GM12878 (cell line): ENCODE results near the gene SLC15A4. TPM values are rescaled to one million over a fixed set of nuclear protein-coding genes. Genes with fewer than 3 reads are reported as not detected.

ENCODE experiments used
- BHLHE40 ChIP-seq, 2 experiments: fragments of 450-650 bp in 1 of 2; IDR thresholded peaks; 2 replicates each; pipeline ENCODE4 v1.6.1; 2011 to 2017; ENCODE audit warnings: low read depth in 2 of 2, borderline replicate concordance in 1 of 2, improper control_type of control experiment in 1 of 2, low read length in 1 of 2, mild to moderate bottlenecking in 1 of 2
- BRCA1 ChIP-seq: IDR thresholded peaks from 2 replicates; pipeline ENCODE4 v1.6.1; 2011; ENCODE audit warnings: low read depth, low read length, improper control_type of control experiment
- CBX5 ChIP-seq: sonication (generic); IDR thresholded peaks from 2 replicates; pipeline ENCODE4 v1.6.1; 2016; ENCODE audit warnings: low read depth, moderate library complexity, mild to moderate bottlenecking, inconsistent platforms
- CEBPB ChIP-seq, 2 experiments: fragments of 150-350 bp in 1 of 2; IDR thresholded peaks; 2 replicates each; pipeline ENCODE4 v1.6.1; 2012 to 2014; ENCODE audit warnings: low read depth in 2 of 2, low read length in 2 of 2, borderline replicate concordance in 1 of 2, inconsistent platforms in 1 of 2
- E2F8 ChIP-seq: fragments of 450-650 bp; IDR thresholded peaks from 2 replicates; pipeline ENCODE4 v1.6.1; 2018; ENCODE audit warnings: mild to moderate bottlenecking, low read depth, moderate library complexity; ENCODE audit not compliant: partially characterized antibody
- EED ChIP-seq: sonication (generic); IDR thresholded peaks from 2 replicates; pipeline ENCODE4 v1.6.1; 2016; ENCODE audit warnings: antibody characterized with exemption, low read depth
- ETV6 ChIP-seq, 2 experiments: fragments of 450-650 bp in 1 of 2; IDR thresholded peaks in 1 of 2; conservative IDR thresholded peaks in 1 of 2; 2 replicates each; pipeline ENCODE4 v1.6.1; 2014; ENCODE audit warnings: antibody characterized with exemption in 1 of 2, borderline replicate concordance in 1 of 2, low read depth in 1 of 2, mild to moderate bottlenecking in 1 of 2, moderate library complexity in 1 of 2
- HDAC6 ChIP-seq: fragments of 200-600 bp; sonication (generic); IDR thresholded peaks from one replicate; pipeline ENCODE4 v1.8.0; 2017; ENCODE audit warnings: antibody characterized with exemption; ENCODE audit not compliant: unreplicated experiment
- HDGF ChIP-seq: fragments of 450-650 bp; IDR thresholded peaks from 2 replicates; pipeline ENCODE4 v1.6.1; 2016; ENCODE audit warnings: antibody characterized with exemption
- JUND ChIP-seq: IDR thresholded peaks from 2 replicates; pipeline ENCODE4 v1.6.1; 2012; ENCODE audit warnings: low read depth, mild to moderate bottlenecking, low read length, improper control_type of control experiment, moderate library complexity
- KDM1A ChIP-seq: fragments of 200-600 bp; sonication (generic); IDR thresholded peaks from 2 replicates; pipeline ENCODE4 v1.6.1; 2016; ENCODE audit warnings: borderline replicate concordance
- MLLT1 ChIP-seq: fragments of 450-650 bp; IDR thresholded peaks from 2 replicates; pipeline ENCODE4 v1.6.1; 2016; ENCODE audit warnings: mild to moderate bottlenecking
- NR2F1 ChIP-seq: fragments of 450-650 bp; conservative IDR thresholded peaks from 2 replicates; pipeline ENCODE4 v1.6.1; 2017; ENCODE audit warnings: mild to moderate bottlenecking
- NRF1 ChIP-seq: conservative IDR thresholded peaks from 2 replicates; pipeline ENCODE4 v1.6.1; 2011; ENCODE audit warnings: mild to moderate bottlenecking, low read depth, low read length, improper control_type of control experiment
- RUNX3 ChIP-seq: IDR thresholded peaks from 2 replicates; pipeline ENCODE4 v1.6.1; 2012; ENCODE audit warnings: low read length, inconsistent platforms
- SMAD1 ChIP-seq: fragments of 450-650 bp; IDR thresholded peaks from 2 replicates; pipeline ENCODE4 v1.6.1; 2018; ENCODE audit warnings: mild to moderate bottlenecking, low read depth; ENCODE audit not compliant: partially characterized antibody
- SMC3 ChIP-seq: IDR thresholded peaks from 2 replicates; pipeline ENCODE4 v1.6.1; 2011; ENCODE audit warnings: low read length, improper control_type of control experiment, borderline replicate concordance
- STAT3 ChIP-seq: IDR thresholded peaks from 2 replicates; pipeline ENCODE4 v1.6.1; 2011; ENCODE audit warnings: low read depth, low read length, improper control_type of control experiment
- TBL1XR1 ChIP-seq: IDR thresholded peaks from 2 replicates; pipeline ENCODE4 v1.6.1; 2012; ENCODE audit warnings: low read depth, low read length, improper control_type of control experiment
- YBX1 ChIP-seq: fragments of 450-650 bp; IDR thresholded peaks from 2 replicates; pipeline ENCODE4 v1.6.1; 2016; ENCODE audit warnings: antibody characterized with exemption
- ZBED1 ChIP-seq: IDR thresholded peaks from 2 replicates; pipeline ENCODE4 v1.6.1; 2016; ENCODE audit warnings: borderline replicate concordance
- ZNF217 ChIP-seq: fragments of 450-650 bp; IDR thresholded peaks from 2 replicates; pipeline ENCODE4 v1.6.1; 2017; ENCODE audit warnings: antibody characterized with exemption, mild to moderate bottlenecking
- ZNF622 ChIP-seq: fragments of 450-650 bp; IDR thresholded peaks from 2 replicates; pipeline ENCODE4 v1.6.1; 2017; ENCODE audit warnings: mild to moderate bottlenecking, inconsistent platforms
- ZZZ3 ChIP-seq: IDR thresholded peaks from 2 replicates; pipeline ENCODE4 v1.6.1; 2011; ENCODE audit warnings: low read depth; ENCODE audit not compliant: control insufficient read depth, insufficient read length
- polyA plus RNA-seq, 11 experiments: library from polyadenylated mRNA; depleted of rRNA in 4 of 11; unstranded in 6 of 11; stranded (reverse) in 5 of 11; fragments of >200 nt; fragmentation: Nextera tagmentation in 4 of 11; fragmentation: Illumina TruSeq in 1 of 11; extraction: Ambion mirVana in 4 of 11; extraction: Trizol in 1 of 11; gene quantifications; 1 replicate in 1 of 11; 2 replicates in 10 of 11; pipeline versions ENCODE4 v1.2.1 to v1.2.3, GENCODE V29; 2011 to 2016; ENCODE audit warnings: inconsistent platforms in 2 of 11, missing spikeins in 2 of 11, low read depth in 1 of 11
- total RNA-seq, 4 experiments: library from RNA; depleted of rRNA in 3 of 4; stranded (reverse); fragments of >200 nt in 3 of 4; fragmentation: Illumina TruSeq in 1 of 4; extraction: Trizol in 1 of 4; gene quantifications; 2 replicates each; pipeline versions ENCODE4 v1.2.1 to v1.2.3, GENCODE V29; 2013 to 2021
- TF ChIP-seq, protein P1 (sequence below): fragments of 450-650 bp; IDR thresholded peaks from 2 replicates; pipeline ENCODE4 v1.6.1; 2017; ENCODE audit warnings: mild to moderate bottlenecking

Gene SLC15A4
- total and polyA plus RNA-seq, 10 of the 15 experiments (the other 5 are each of a cell fraction or from before 2014, with no cell fraction given) = 12.7 to 257 (median 36.6) TPM

DNA sequence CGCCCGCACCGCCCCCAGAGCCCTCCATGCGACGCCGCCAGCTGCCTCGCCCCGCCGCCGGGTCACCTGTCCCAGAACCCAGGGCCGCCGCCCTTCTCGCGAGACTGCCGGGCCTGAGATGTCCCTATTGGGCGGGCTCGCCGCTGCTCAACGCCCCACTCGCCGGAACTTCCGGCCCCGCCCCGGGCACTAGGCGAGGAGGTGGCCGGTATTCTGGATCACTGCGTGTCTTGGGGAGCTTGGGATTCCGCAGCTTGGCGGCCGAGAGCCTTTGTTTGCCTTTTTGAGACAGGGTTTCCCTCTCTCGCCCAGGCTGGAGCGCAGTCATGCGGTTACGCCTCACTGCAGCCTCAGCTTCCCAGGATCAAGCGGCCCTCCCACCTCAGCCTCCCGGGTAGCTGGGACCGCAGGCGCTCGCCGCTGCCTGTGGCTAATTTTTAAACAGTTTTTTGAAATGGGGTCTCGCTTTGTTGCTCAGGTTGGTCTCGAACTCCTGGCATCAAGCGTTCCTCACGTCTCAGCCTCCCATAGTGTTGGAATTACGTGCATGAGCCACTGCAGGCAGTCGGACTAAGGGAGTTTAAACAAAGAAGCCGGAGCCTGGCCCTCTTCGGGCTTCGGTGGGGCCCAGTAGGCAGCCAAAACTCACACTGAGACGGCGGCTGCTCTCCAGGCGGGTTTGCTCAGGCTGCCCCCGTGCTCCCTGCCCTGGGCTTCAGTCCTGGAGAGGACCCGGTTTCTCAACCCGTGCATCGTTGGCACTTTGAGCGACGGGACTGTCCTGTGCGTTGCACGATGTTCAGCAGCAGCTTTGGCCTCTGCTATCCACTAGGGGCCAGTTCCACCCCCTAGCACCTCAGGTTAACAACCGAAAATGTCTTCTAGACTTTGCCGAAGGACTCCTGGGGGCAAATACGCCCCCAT is at the start of gene SLC15A4 (continued):
- peak; percentile 97 for TF ChIP-seq BRCA1
- 0 out of 2 replicates have a peak, but pooled peaks have one; percentile 13 for TF ChIP-seq CBX5
- TF ChIP-seq MLLT1 = peak; percentile 86
- no peak for TF ChIP-seq ETV6 (conservative IDR thresholded peaks at IDR 0.05 in 1 of 2, IDR thresholded peaks at IDR 0.05 in 1 of 2; ENCODE audit: borderline replicate concordance in 1 of 2, low read depth in 1 of 2)
- TF ChIP-seq ZNF622 = no peak
- TF ChIP-seq ZZZ3 = no peak
- peak; percentile 59 to 77; a peak in 2 of 4 replicates for TF ChIP-seq BHLHE40 (IDR thresholded peaks at IDR 0.05; ENCODE audit: borderline replicate concordance in 1 of 2, low read depth in 2 of 2, low read length in 1 of 2)
- no peak for TF ChIP-seq TBL1XR1
- TF ChIP-seq STAT3 = no peak
- peak; percentile 70 for TF ChIP-seq SMAD1
- no peak for TF ChIP-seq NR2F1
- TF ChIP-seq, protein P1, sequence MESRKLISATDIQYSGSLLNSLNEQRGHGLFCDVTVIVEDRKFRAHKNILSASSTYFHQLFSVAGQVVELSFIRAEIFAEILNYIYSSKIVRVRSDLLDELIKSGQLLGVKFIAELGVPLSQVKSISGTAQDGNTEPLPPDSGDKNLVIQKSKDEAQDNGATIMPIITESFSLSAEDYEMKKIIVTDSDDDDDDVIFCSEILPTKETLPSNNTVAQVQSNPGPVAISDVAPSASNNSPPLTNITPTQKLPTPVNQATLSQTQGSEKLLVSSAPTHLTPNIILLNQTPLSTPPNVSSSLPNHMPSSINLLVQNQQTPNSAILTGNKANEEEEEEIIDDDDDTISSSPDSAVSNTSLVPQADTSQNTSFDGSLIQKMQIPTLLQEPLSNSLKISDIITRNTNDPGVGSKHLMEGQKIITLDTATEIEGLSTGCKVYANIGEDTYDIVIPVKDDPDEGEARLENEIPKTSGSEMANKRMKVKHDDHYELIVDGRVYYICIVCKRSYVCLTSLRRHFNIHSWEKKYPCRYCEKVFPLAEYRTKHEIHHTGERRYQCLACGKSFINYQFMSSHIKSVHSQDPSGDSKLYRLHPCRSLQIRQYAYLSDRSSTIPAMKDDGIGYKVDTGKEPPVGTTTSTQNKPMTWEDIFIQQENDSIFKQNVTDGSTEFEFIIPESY = no peak
- TF ChIP-seq EED = peak; percentile 69
- no peak for TF ChIP-seq YBX1
- peak; percentile 66 for TF ChIP-seq RUNX3
- TF ChIP-seq ZBED1 = no peak
- TF ChIP-seq JUND = no peak
- TF ChIP-seq HDGF = peak; percentile 44; the same call in 1 of the 2 replicates
- no peak for TF ChIP-seq NRF1
- TF ChIP-seq E2F8 = no peak
- no peak for TF ChIP-seq KDM1A
- no peak for TF ChIP-seq SMC3
- no peak for TF ChIP-seq HDAC6
- TF ChIP-seq ZNF217 = no peak
- TF ChIP-seq CEBPB (IDR thresholded peaks at IDR 0.05; ENCODE audit: borderline replicate concordance in 1 of 2, low read depth in 2 of 2, low read length in 2 of 2) = no peak
